IMR-90 (cell line): ENCODE results near the gene PAGE1. TPM values are rescaled to one million over a fixed set of nuclear protein-coding genes. Genes with fewer than 3 reads are reported as not detected.

ENCODE experiments used
- ATAC-seq: fragments of 200-7000 bp; cut with Tn5 transposase; 2 replicates; pipeline ENCODE4 v1.9.1; 2020; ENCODE audit warnings: low read depth, mild to moderate bottlenecking, moderate library complexity
- BruUV-seq: library from RNA; stranded (reverse); fragments of 400-500 nt; replicated peaks from 2 replicates; lab custom pipeline; 2021; lab: Mats Ljungman, UMichigan
- CTCF ChIA-PET: fragments of 300-600 bp; formaldehyde crosslinking; extraction: SDS; loops from one replicate; lab custom pipeline; 2021; ENCODE audit warnings: antibody characterized with exemption; lab: Yijun Ruan, JAX
- POLR2A ChIA-PET: fragments of 300-600 bp; sonication (Branson Sonifier 250); formaldehyde crosslinking; loops from one replicate; lab custom pipeline; 2022; ENCODE audit warnings: antibody characterized with exemption; ENCODE audit not compliant: unreplicated experiment; lab: Charles Lee
- DNase-seq: peaks from one replicate; pipeline ENCODE4 v3.0.0; 2013
- H2AFZ ChIP-seq: replicated peaks from 2 replicates; pipeline ENCODE3; 2013; ENCODE audit warnings: low read length, mild to moderate bottlenecking; ENCODE audit not compliant: poor library complexity
- H2AK5ac ChIP-seq: 2 replicates; pipeline ENCODE4 v1.6.1; 2013; ENCODE audit warnings: low read depth, low read length, inconsistent platforms
- H2AK9ac ChIP-seq: replicated peaks from 2 replicates; pipeline ENCODE3; 2013; ENCODE audit warnings: mild to moderate bottlenecking, low read depth, low read length, moderate library complexity; ENCODE audit not compliant: poor library complexity
- H2BK120ac ChIP-seq: 2 replicates; pipeline ENCODE4 v1.6.1; 2013; ENCODE audit warnings: low read depth, low read length, inconsistent platforms
- H2BK15ac ChIP-seq: 3 replicates; pipeline ENCODE4 v1.6.1; 2013; ENCODE audit warnings: low read depth, low read length, inconsistent platforms
- H2BK20ac ChIP-seq: 2 replicates; pipeline ENCODE4 v1.6.1; 2013; ENCODE audit warnings: low read depth, mild to moderate bottlenecking, inconsistent platforms, low read length, moderate library complexity
- H2BK5ac ChIP-seq: 2 replicates; pipeline ENCODE4 v1.6.1; 2013; ENCODE audit warnings: mild to moderate bottlenecking, low read depth, low read length, inconsistent platforms; ENCODE audit not compliant: poor library complexity, severe bottlenecking
- H3K14ac ChIP-seq: replicated peaks from 2 replicates; pipeline ENCODE4 v1.6.1; 2013; ENCODE audit warnings: low read depth, low read length, inconsistent platforms
- H3K18ac ChIP-seq: 2 replicates; pipeline ENCODE4 v1.6.1; 2013; ENCODE audit warnings: low read depth, low read length, control low read depth
- H3K23ac ChIP-seq: 2 replicates; pipeline ENCODE4 v1.6.1; 2013; ENCODE audit warnings: low read depth, low read length, inconsistent platforms
- H3K27ac ChIP-seq: 2 replicates; pipeline ENCODE4 v1.5.1; 2013; ENCODE audit warnings: mild to moderate bottlenecking, control low read depth, low read length; ENCODE audit not compliant: insufficient read depth
- H3K27me3 ChIP-seq: 2 replicates; pipeline ENCODE4 v1.6.1; 2013; ENCODE audit warnings: low read length; ENCODE audit not compliant: control insufficient read depth, insufficient read depth
- H3K36me3 ChIP-seq: 2 replicates; pipeline ENCODE4 v1.6.1; 2013; ENCODE audit warnings: low read length, mixed read lengths; ENCODE audit not compliant: control insufficient read depth, insufficient read depth
- H3K4ac ChIP-seq: 2 replicates; pipeline ENCODE4 v1.6.1; 2013; ENCODE audit warnings: low read depth, low read length, inconsistent platforms
- H3K4me1 ChIP-seq: 2 replicates; pipeline ENCODE4 v1.6.1; 2013; ENCODE audit warnings: low read length, mixed read lengths; ENCODE audit not compliant: control insufficient read depth, insufficient read depth
- H3K4me2 ChIP-seq: 2 replicates; pipeline ENCODE4 v1.6.1; 2013; ENCODE audit warnings: low read depth, mild to moderate bottlenecking, control low read depth, low read length, moderate library complexity
- H3K4me3 ChIP-seq: 2 replicates; pipeline ENCODE4 v1.5.1; 2013; ENCODE audit warnings: low read depth, mild to moderate bottlenecking, control low read depth, low read length, moderate library complexity; ENCODE audit not compliant: insufficient read depth
- H3K56ac ChIP-seq: 2 replicates; pipeline ENCODE4 v1.6.1; 2013; ENCODE audit warnings: low read length, inconsistent platforms; ENCODE audit not compliant: insufficient read depth; ENCODE audit errors: extremely low read depth
- H3K79me1 ChIP-seq, 2 experiments: 2 replicates each; pipeline ENCODE4 v1.6.1; 2013; ENCODE audit warnings: low read length in 2 of 2, inconsistent platforms in 1 of 2, low read depth in 1 of 2
- H3K9ac ChIP-seq: 2 replicates; pipeline ENCODE4 v1.6.1; 2013; ENCODE audit warnings: low read depth, low read length, control low read depth
- H3K9me1 ChIP-seq: 2 replicates; pipeline ENCODE4 v1.6.1; 2013; ENCODE audit warnings: low read length, inconsistent platforms; ENCODE audit not compliant: insufficient read depth
- H3K9me3 ChIP-seq: 2 replicates; pipeline ENCODE4 v1.6.1; 2013; ENCODE audit warnings: low read length; ENCODE audit not compliant: control insufficient read depth, insufficient read depth
- H4K20me1 ChIP-seq: 2 replicates; pipeline ENCODE4 v1.6.1; 2013; ENCODE audit warnings: low read length, inconsistent platforms; ENCODE audit not compliant: insufficient read depth
- H4K5ac ChIP-seq: 2 replicates; pipeline ENCODE4 v1.6.1; 2013; ENCODE audit warnings: mild to moderate bottlenecking, low read depth, low read length, control low read depth
- H4K8ac ChIP-seq, 2 experiments: 2 replicates each; pipeline ENCODE4 v1.6.1; 2013; ENCODE audit warnings: low read depth in 2 of 2, low read length in 2 of 2, control low read depth in 1 of 2, inconsistent platforms in 1 of 2
- H4K91ac ChIP-seq: 2 replicates; pipeline ENCODE4 v1.6.1; 2013; ENCODE audit warnings: low read depth, low read length, inconsistent platforms; ENCODE audit not compliant: insufficient read depth
- BHLHE40 ChIP-seq: fragments of 150-350 bp; IDR thresholded peaks from 2 replicates; pipeline ENCODE4 v1.6.1; 2016; ENCODE audit warnings: mild to moderate bottlenecking, low read depth, low read length
- CEBPB ChIP-seq: IDR thresholded peaks from 2 replicates; pipeline ENCODE4 v1.6.1; 2012; ENCODE audit warnings: low read depth, low read length, improper control_type of control experiment
- CHD1 ChIP-seq: IDR thresholded peaks from 2 replicates; pipeline ENCODE4 v1.6.1; 2012; ENCODE audit warnings: low read depth, low read length, improper control_type of control experiment
- CTCF ChIP-seq: conservative IDR thresholded peaks from 2 replicates; pipeline ENCODE4 v1.5.1; 2012; ENCODE audit warnings: mild to moderate bottlenecking, low read depth, low read length, improper control_type of control experiment
- ELK1 ChIP-seq: fragments of 150-350 bp; IDR thresholded peaks from 2 replicates; pipeline ENCODE4 v1.6.1; 2016; ENCODE audit warnings: low read depth, mild to moderate bottlenecking, low read length, moderate library complexity, borderline replicate concordance
- FOS ChIP-seq: fragments of 150-350 bp; IDR thresholded peaks from 2 replicates; pipeline ENCODE4 v1.6.1; 2016; ENCODE audit warnings: low read depth, low read length
- MAFK ChIP-seq: IDR thresholded peaks from 2 replicates; pipeline ENCODE4 v1.6.1; 2012; ENCODE audit warnings: low read depth, low read length, improper control_type of control experiment
- MXI1 ChIP-seq: IDR thresholded peaks from 2 replicates; pipeline ENCODE4 v1.6.1; 2012; ENCODE audit warnings: low read depth, mild to moderate bottlenecking, low read length, moderate library complexity, borderline replicate concordance
- NFE2L2 ChIP-seq: fragments of 150-350 bp; IDR thresholded peaks from 2 replicates; pipeline ENCODE4 v1.6.1; 2016; ENCODE audit warnings: low read depth, mild to moderate bottlenecking, low read length
- RAD21 ChIP-seq: IDR thresholded peaks from 2 replicates; pipeline ENCODE4 v1.6.1; 2012; ENCODE audit warnings: low read length, improper control_type of control experiment
- RCOR1 ChIP-seq: IDR thresholded peaks from 2 replicates; pipeline ENCODE4 v1.6.1; 2012; ENCODE audit warnings: mild to moderate bottlenecking, low read length, improper control_type of control experiment; ENCODE audit not compliant: insufficient replicate concordance
- RFX5 ChIP-seq: IDR thresholded peaks from 2 replicates; pipeline ENCODE4 v1.8.0; 2012; ENCODE audit warnings: low read depth, mild to moderate bottlenecking, low read length, moderate library complexity
- SMC3 ChIP-seq: fragments of 150-350 bp; IDR thresholded peaks from 2 replicates; pipeline ENCODE4 v1.6.1; 2016; ENCODE audit warnings: low read depth, mild to moderate bottlenecking, antibody characterized with exemption, low read length, moderate library complexity
- WGBS, 2 experiments: methylation state at CpG; one replicate each; pipeline versions ENCODE4 v1.1.5 to v1.1.7; 2013; ENCODE audit warnings: missing lambda C conversion rate in 2 of 2; ENCODE audit not compliant: insufficient read length in 1 of 2; ENCODE audit errors: extremely low coverage in 2 of 2; 5-methylcytosine and 5-hydroxymethylcytosine counted together
- dilution Hi-C: fragments of 300-500 bp; cut with HindIII; formaldehyde crosslinking; loops from one replicate; pipeline ENCODE4 v1.14.3; 2018; ENCODE audit warnings: low sequenced_read_pairs; ENCODE audit not compliant: unreplicated experiment
- in situ Hi-C: fragments of 300-500 bp; cut with MboI; formaldehyde crosslinking; loops from 3 replicates; pipeline ENCODE4 v1.14.3; 2019; ENCODE audit warnings: low sequenced_read_pairs, inconsistent platforms, mixed read lengths
- intact Hi-C: fragments of 100-400 bp; cut with micrococcal nuclease; formaldehyde crosslinking; loops from 2 replicates; pipeline ENCODE4 v1.10.0; 2022
- polyA plus RNA-seq, 3 experiments: library from polyadenylated mRNA; depleted of rRNA; stranded (reverse); fragments of >200 nt; gene quantifications; 2 replicates each; pipeline ENCODE4 v1.2.3, GENCODE V29; 2012; ENCODE audit warnings: low replicate concordance in 1 of 3
- total RNA-seq: library from RNA; depleted of rRNA; stranded (reverse); fragments of >200 nt; gene quantifications from 2 replicates; pipeline ENCODE4 v1.2.3, GENCODE V29; 2012

Gene PAGE1
- total and polyA plus RNA-seq, 2 of the 4 experiments (the other 2 are of a cell fraction), result not detected

GRCh38 chrX:49726966-49727365 is 31.2 kb upstream of the PAGE1 start:
- BruUV-seq, result no TSS peak
- H4K8ac ChIP-seq, result no peak overlapping the region
- no peak overlapping the region for H2BK5ac ChIP-seq
- no peak overlapping the region for H3K18ac ChIP-seq
- no peaks in the 10 kb centered on the region; the same call in 1 of the 2 replicates for H3K27me3 ChIP-seq
- H2BK20ac ChIP-seq, result no peak overlapping the region
- no peak overlapping the region for H3K14ac ChIP-seq
- H3K56ac ChIP-seq, result no peak overlapping the region
- H3K9me1 ChIP-seq, result no peaks in the 10 kb centered on the region
- H3K4ac ChIP-seq, result no peak overlapping the region
- no peak overlapping the region for H3K4me2 ChIP-seq
- TF ChIP-seq CHD1, result no peak
- TF ChIP-seq CTCF, result no peak
- no peak for TF ChIP-seq NFE2L2
- TF ChIP-seq CEBPB, result no peak
- no peak for TF ChIP-seq BHLHE40
- no peak for TF ChIP-seq SMC3
- TF ChIP-seq ELK1, result no peak
- TF ChIP-seq RCOR1, result no peak
- TF ChIP-seq MAFK, result no peak
- no peak for TF ChIP-seq RAD21
- TF ChIP-seq RFX5, result no peak
- TF ChIP-seq FOS, result no peak
- no peak for TF ChIP-seq MXI1
- no peaks in the 10 kb centered on the region for H3K36me3 ChIP-seq
- in situ Hi-C loops, result no loop called here
- no peak overlapping the region for H4K5ac ChIP-seq
- H4K20me1 ChIP-seq, result no peaks in the 10 kb centered on the region; the same call in 1 of the 2 replicates
- intact Hi-C loops, result no loop called here
- H3K4me3 ChIP-seq, result no peak overlapping the region
- H2AFZ ChIP-seq, result no peak overlapping the region
- DNase-seq, result no peak
- no peak overlapping the region for H3K27ac ChIP-seq
- CTCF ChIA-PET, result no interaction called here
- ATAC-seq, result no peak
- POLR2A ChIA-PET, result no interaction called here
- H2AK9ac ChIP-seq, result no peak overlapping the region
- H3K79me1 ChIP-seq, result no peaks in the 10 kb centered on the region
- H3K9ac ChIP-seq, result no peak overlapping the region
- no peak overlapping the region for H2AK5ac ChIP-seq
- no peaks in the 10 kb centered on the region for H3K4me1 ChIP-seq
- no CpG with 5 or more reads among the region's 5 CpGs for WGBS, 2 experiments
- no peaks in the 10 kb centered on the region for H3K9me3 ChIP-seq
- H2BK120ac ChIP-seq, result no peak overlapping the region
- dilution Hi-C loops, result no loop called here
- H4K91ac ChIP-seq, result no peak overlapping the region
- no peak overlapping the region for H3K23ac ChIP-seq
- H2BK15ac ChIP-seq, result no peak overlapping the region
